Measurements from ENCODE around the gene SPSB2. TPM values are rescaled to one million over a fixed set of nuclear protein-coding genes. Genes with fewer than 3 reads are reported as not detected.

The SPSB2 gene
- total RNA-seq = 7.2 and 7.7 TPM in 2 replicates

GRCh38 chr12:6873094-6874014 lies at the start of gene SPSB2:
TSS of gene SPSB2 (minus strand) at chr12:6873303. CDS start at chr12:6872901, 402 bp downstream.

GRCh38 chr12:6914246-6914946 lies 41.3 kb upstream of the SPSB2 start, which contains the start of gene ENO2:
TSS of gene ENO2 (plus strand) at chr12:6914580. CDS start at chr12:6915833, 1,253 bp downstream.

GRCh38 chr12:6904280-6905276 lies 31.5 kb upstream of the SPSB2 start, which contains the start of gene LRRC23:
TSS of gene LRRC23 (plus strand) at chr12:6904822. CDS start at chr12:6905634, 812 bp downstream.

GRCh38 chr12:6867413-6868210 lies 5.5 kb downstream of the SPSB2 start, which contains the start of gene TPI1:
TSS of gene TPI1 (plus strand) at chr12:6867531. CDS start at chr12:6867567, 36 bp downstream.

GRCh38 chr12:6851921-6852650 lies 21.0 kb downstream of the SPSB2 start, which contains the start of gene USP5:
TSS of gene USP5 (plus strand) at chr12:6852150. CDS start at chr12:6852180, 30 bp downstream.

GRCh38 chr12:6851153-6851920 lies 21.8 kb downstream of the SPSB2 start, which contains the start of gene CDCA3:
TSS of gene CDCA3 (minus strand) at chr12:6851286. CDS start at chr12:6850952, 334 bp downstream.

GRCh38 chr12:6840761-6841515 lies 32.2 kb downstream of the SPSB2 start, which contains the start of gene GNB3:
TSS of gene GNB3 (plus strand) at chr12:6840925. CDS start at chr12:6841288, 363 bp downstream.

GRCh38 chr12:6827982-6828780 lies 44.9 kb downstream of the SPSB2 start, which contains the start of gene P3H3:
TSS of gene P3H3 (plus strand) at chr12:6828407. CDS start at chr12:6828441, 34 bp downstream.

GRCh38 chr12:6821591-6822425 lies 51.3 kb downstream of the SPSB2 start, which contains the start of gene GPR162:
TSS of gene GPR162 (plus strand) at chr12:6821821. CDS start at chr12:6823899, 2,078 bp downstream.

Other genes starting within 250 kb of the SPSB2 start
- 2.3 and 3.9 TPM in 2 replicates for gene LPAR5, start 237.3 kb downstream of the SPSB2 start, total RNA-seq
- gene ACRBP, start 225.9 kb downstream of the SPSB2 start, total RNA-seq = not detected in 2 replicates
- 14.9 and 28.7 TPM in 2 replicates for gene ING4, start 210.2 kb downstream of the SPSB2 start, total RNA-seq
- gene ZNF384, start 183.9 kb downstream of the SPSB2 start, total RNA-seq = 5.8 and 6.4 TPM in 2 replicates
- gene PIANP, start 172.5 kb downstream of the SPSB2 start, total RNA-seq = not detected in 2 replicates
- gene COPS7A, start 149.3 kb downstream of the SPSB2 start, total RNA-seq = 56.6 and 68.8 TPM in 2 replicates
- gene MLF2, start 120.2 kb downstream of the SPSB2 start, total RNA-seq = 176 and 190 TPM in 2 replicates
- gene PTMS, start 106.9 kb downstream of the SPSB2 start, total RNA-seq = 17.7 and 26.0 TPM in 2 replicates
- gene LAG3, start 100.8 kb downstream of the SPSB2 start, total RNA-seq = 0.24 TPM in 1 of 2 replicates, not detected in the other
- not detected in 2 replicates for gene CD4, start 83.8 kb downstream of the SPSB2 start, total RNA-seq
- 0.72 TPM in 1 of 2 replicates, not detected in the other for gene GPR162, start 51.5 kb downstream of the SPSB2 start, total RNA-seq
- 22.2 and 39.3 TPM in 2 replicates for gene P3H3, start 44.9 kb downstream of the SPSB2 start, total RNA-seq
- gene GNB3, start 32.4 kb downstream of the SPSB2 start, total RNA-seq = 0.24 TPM in 1 of 2 replicates, not detected in the other
- under 0.01 and 2.4 TPM in 2 replicates for gene CDCA3, start 22.0 kb downstream of the SPSB2 start, total RNA-seq
- 61.2 and 83.4 TPM in 2 replicates for gene USP5, start 21.2 kb downstream of the SPSB2 start, total RNA-seq
- gene TPI1, start 5.8 kb downstream of the SPSB2 start, total RNA-seq = 1,092 and 1,488 TPM in 2 replicates
- 11.3 and 11.7 TPM in 2 replicates for gene LRRC23, start 31.5 kb upstream of the SPSB2 start, total RNA-seq
- gene ENO2, start 41.3 kb upstream of the SPSB2 start, total RNA-seq = 6.6 and 31.1 TPM in 2 replicates
- gene ATN1, start 54.7 kb upstream of the SPSB2 start, total RNA-seq = 6.3 and 12.8 TPM in 2 replicates
- gene RNU7-1, start 70.5 kb upstream of the SPSB2 start, total RNA-seq = not detected in 2 replicates
- 86.0 and 133 TPM in 2 replicates for gene C12orf57, start 70.7 kb upstream of the SPSB2 start, total RNA-seq
- gene PTPN6, start 78.1 kb upstream of the SPSB2 start, total RNA-seq = 8.9 and 13.0 TPM in 2 replicates
- gene PHB2, start 97.4 kb upstream of the SPSB2 start, total RNA-seq = 218 and 285 TPM in 2 replicates
- 68.8 and 101 TPM in 2 replicates for gene EMG1, start 97.6 kb upstream of the SPSB2 start, total RNA-seq
- gene LPCAT3, start 145.2 kb upstream of the SPSB2 start, total RNA-seq = 5.5 and 6.2 TPM in 2 replicates
- 1.1 and 11.6 TPM in 2 replicates for gene C1S, start 187.4 kb upstream of the SPSB2 start, total RNA-seq
- 1.1 and 8.0 TPM in 2 replicates for gene C1R, start 219.1 kb upstream of the SPSB2 start, total RNA-seq
- 16.4 and 18.3 TPM in 2 replicates for gene C1RL, start 235.9 kb upstream of the SPSB2 start, total RNA-seq